ENCODE results near the gene FAM184A.

FAM184A gene

GRCh38 chr6:119096721-119097565 is 18.5 kb upstream of the FAM184A start:
- no peak for DNase-seq

- DNase-seq: no peak
Measured at GRCh38 chr6:119090256-119090655, 11.8 kb upstream of the FAM184A start.

GRCh38 chr6:119084784-119085183 is 6.3 kb upstream of the FAM184A start:
- DNase-seq: no peak

- no peak for DNase-seq
Measured at GRCh38 chr6:119083007-119083406, 4.5 kb upstream of the FAM184A start.

GRCh38 chr6:119079283-119079809 is 882 bp upstream of the FAM184A start:
- no peak for DNase-seq

- no peak for DNase-seq
Measured at GRCh38 chr6:119077643-119078375, 655 bp downstream of the FAM184A start.

GRCh38 chr6:119077391-119077642 is 1.1 kb downstream of the FAM184A start:
- no peak for DNase-seq

GRCh38 chr6:119076576-119077390 is 1.7 kb downstream of the FAM184A start:
- DNase-seq: no peak

- no peak for DNase-seq
Measured at GRCh38 chr6:119076173-119076572, 2.3 kb downstream of the FAM184A start.

- no peak for DNase-seq
Measured at GRCh38 chr6:119075200-119075981, 3.1 kb downstream of the FAM184A start.

- no peak for DNase-seq
Measured at GRCh38 chr6:119073307-119074051, 5.0 kb downstream of the FAM184A start.

GRCh38 chr6:119071576-119071975 is 6.9 kb downstream of the FAM184A start:
- no peak for DNase-seq

GRCh38 chr6:119067091-119067490 is 11.4 kb downstream of the FAM184A start:
- no peak for DNase-seq

GRCh38 chr6:119066517-119066916 is 11.9 kb downstream of the FAM184A start:
- no peak for DNase-seq

- DNase-seq: no peak
Measured at GRCh38 chr6:119065955-119066354, 12.5 kb downstream of the FAM184A start.

GRCh38 chr6:119065382-119065781 is 13.1 kb downstream of the FAM184A start:
- DNase-seq: no peak

- DNase-seq: no peak
Measured at GRCh38 chr6:119063491-119063890, 15.0 kb downstream of the FAM184A start.

- DNase-seq: no peak
Measured at GRCh38 chr6:119061215-119061614, 17.2 kb downstream of the FAM184A start.

- no peak for DNase-seq
Measured at GRCh38 chr6:119060255-119060907, 18.1 kb downstream of the FAM184A start.

- DNase-seq: no peak
Measured at GRCh38 chr6:119055069-119055468, 23.4 kb downstream of the FAM184A start.

GRCh38 chr6:119052987-119053386 is 25.5 kb downstream of the FAM184A start:
- no peak for DNase-seq

Measured in GDM1 (cell line).